Activated CD8-positive, alpha-beta memory T cell treated with anti-CD3 and anti-CD28 coated beads for 48 hours (primary cell): ENCODE results near the gene RBL2.
"Not testable (repeated sequence)": the region's sequence is repeated elsewhere in the genome, so short reads cannot be mapped to it uniquely, and the experiment has no call there.

ENCODE experiments used
- DNase-seq, 3 experiments: peaks; one replicate each; pipeline ENCODE4 v3.0.0-alpha.2; 2020; ENCODE audit warnings: low read depth in 2 of 3, low spot score in 2 of 3

The RBL2 gene

DNA sequence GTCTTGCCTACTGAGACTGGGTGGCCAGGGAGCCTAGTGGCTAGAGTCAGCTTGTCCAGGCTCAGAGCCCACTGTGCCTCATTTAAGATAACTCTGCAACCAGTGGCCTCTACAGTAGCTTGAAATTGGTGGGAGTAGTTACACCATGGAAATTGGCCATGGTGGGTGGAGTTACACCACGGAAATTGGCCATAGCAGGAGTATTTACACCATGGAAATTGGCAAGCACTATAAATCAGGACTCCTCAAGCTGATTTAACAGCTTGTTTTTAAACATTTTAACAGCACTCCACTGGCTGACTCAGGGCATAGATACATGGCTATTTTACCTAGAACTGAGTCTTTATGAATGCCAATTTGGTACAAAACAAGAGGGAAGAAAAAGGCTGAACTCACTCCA lies 96.5 kb downstream of the RBL2 start:
- no peak for DNase-seq

DNA sequence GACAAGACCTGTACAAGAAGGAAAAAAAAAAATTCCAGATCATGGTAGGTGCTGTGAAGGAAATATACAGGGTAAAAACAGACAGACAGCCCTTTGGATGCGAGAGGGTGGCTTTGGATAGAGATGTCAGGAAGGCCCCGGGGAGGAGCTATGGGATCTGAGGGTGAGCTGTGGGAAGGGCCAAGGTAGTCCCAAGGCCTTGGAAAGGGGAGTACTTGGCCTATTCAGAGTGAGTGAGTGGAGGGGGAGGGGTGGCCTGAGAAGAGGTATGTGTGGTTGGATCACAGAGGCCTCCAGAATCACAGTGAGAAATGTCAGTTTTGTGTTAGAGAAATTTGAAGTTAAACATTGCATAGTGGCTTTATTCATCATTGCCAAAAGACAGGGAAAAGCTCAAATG lies 99.9 kb downstream of the RBL2 start:
- DNase-seq = no peak

DNA sequence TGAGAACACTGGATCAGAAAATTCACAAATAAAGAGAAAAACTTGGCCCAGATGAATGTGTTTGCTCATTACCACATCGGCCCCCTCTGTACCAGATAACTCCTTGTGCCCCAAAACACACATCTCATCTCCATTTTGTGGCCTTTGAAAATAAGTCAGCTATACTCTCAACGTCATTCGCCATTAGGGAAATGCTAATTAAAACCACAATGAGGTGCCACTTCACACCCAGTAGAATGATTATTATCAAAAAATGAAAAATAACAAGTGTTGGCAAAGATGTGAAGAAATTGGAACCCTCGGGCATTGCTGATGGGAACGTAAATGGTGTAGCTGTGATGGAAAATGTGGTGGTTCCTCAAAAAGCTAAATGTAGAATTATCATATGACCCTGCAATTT lies 103.4 kb downstream of the RBL2 start:
- no peak for DNase-seq

DNA sequence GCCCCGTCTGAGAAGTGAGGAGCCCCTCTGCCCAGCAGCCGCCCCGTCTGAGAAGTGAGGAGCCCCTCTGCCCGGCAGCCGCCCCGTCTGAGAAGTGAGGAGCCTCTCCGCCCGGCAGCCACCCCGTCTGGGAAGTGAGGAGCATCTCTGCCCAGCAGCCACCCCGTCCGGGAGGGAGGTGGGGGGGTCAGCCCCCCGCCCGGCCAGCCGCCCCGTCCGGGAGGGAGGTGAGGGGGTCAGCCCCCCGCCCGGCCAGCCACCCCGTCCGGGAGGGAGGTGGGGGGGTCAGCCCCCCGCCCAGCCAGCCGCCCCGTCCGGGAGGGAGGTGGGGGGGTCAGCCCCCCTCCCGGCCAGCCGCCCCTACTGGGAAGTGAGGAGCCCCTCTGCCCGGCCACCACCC lies 105.1 kb downstream of the RBL2 start:
- DNase-seq = not testable (repeated sequence)

DNA sequence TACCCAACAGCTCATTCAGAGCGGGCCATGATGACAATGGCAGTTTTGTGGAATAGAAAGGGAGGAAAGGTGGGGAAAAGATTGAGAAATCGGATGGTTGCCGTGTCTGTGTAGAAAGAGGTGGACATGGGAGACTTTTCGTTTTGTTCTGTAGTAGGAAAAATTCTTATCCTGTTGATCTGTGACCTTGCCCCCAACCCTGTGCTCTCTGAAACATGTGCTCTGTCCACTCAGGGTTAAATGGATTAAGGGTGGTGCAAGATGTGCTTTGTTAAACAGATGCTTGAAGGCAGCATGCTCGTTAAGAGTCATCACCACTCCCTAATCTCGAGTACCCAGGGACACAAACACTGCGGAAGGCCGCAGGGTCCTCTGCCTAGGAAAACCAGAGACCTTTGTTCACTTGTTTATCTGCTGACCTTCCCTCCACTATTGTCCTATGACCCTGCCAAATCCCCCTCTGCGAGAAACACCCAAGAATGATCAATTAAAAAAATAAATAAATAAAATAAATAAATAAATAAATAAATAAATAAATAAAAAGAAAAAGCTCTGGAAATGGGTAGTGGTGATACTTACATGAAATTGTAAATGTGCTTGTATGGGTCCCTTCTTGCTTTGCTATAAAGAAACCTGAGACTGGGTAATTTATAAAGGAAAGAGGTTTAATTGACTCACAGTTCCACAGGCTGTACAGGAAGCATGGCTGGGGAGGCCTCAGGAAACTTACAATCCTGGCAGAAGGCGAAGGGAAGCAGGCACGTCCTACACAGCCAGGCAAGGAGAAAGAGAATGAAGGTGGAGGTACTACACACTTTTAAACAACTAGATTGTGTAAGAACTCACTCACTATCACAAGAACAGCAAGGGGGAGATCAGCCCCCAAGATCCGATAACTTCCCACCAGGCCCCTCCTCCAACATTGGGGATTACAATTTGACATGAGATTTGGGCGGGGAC lies 105.8 kb downstream of the RBL2 start:
- not testable (repeated sequence) for DNase-seq
